ENCODE results near the gene IL1RAPL2.

Gene IL1RAPL2

GRCh38 chrX:105550043-105550663 lies 984.2 kb downstream of the IL1RAPL2 start:
- Histone ChIP-seq H3K9me3 (ENCODE audit: insufficient read depth, low read length) (no peaks in the 10 kb centered on the region), H2AFZ (ENCODE audit: low read depth, low read length, severe bottlenecking) (no peak overlapping the region), H3K27me3 (ENCODE audit: low read length) (no peaks in the 10 kb centered on the region), H3K9me2 (replicated peaks; ENCODE audit: insufficient read depth, low read length) (no peaks in the 10 kb centered on the region), H3K36me3 (ENCODE audit: low read length) (no peaks in the 10 kb centered on the region), H3K79me2 (ENCODE audit: insufficient read depth, low read length) (no peaks in the 10 kb centered on the region), H3K4me2 (ENCODE audit: low read depth, low read length, poor library complexity, severe bottlenecking) (no peak overlapping the region), H4K20me1 (ENCODE audit: low read depth, low read length) (no peaks in the 10 kb centered on the region), H3K4me3 (ENCODE audit: insufficient read depth, low read length, poor library complexity, severe bottlenecking) (no peak overlapping the region), H3K27ac (ENCODE audit: low read depth, low read length) (no peak overlapping the region), H3K9ac (ENCODE audit: low read length) (no peak overlapping the region), H3F3A (ENCODE audit: insufficient read depth) (no peaks in the 10 kb centered on the region)
- TF ChIP-seq, protein P1, sequence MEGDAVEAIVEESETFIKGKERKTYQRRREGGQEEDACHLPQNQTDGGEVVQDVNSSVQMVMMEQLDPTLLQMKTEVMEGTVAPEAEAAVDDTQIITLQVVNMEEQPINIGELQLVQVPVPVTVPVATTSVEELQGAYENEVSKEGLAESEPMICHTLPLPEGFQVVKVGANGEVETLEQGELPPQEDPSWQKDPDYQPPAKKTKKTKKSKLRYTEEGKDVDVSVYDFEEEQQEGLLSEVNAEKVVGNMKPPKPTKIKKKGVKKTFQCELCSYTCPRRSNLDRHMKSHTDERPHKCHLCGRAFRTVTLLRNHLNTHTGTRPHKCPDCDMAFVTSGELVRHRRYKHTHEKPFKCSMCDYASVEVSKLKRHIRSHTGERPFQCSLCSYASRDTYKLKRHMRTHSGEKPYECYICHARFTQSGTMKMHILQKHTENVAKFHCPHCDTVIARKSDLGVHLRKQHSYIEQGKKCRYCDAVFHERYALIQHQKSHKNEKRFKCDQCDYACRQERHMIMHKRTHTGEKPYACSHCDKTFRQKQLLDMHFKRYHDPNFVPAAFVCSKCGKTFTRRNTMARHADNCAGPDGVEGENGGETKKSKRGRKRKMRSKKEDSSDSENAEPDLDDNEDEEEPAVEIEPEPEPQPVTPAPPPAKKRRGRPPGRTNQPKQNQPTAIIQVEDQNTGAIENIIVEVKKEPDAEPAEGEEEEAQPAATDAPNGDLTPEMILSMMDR (IDR thresholded peaks at IDR 0.05; ENCODE audit: insufficient read depth, low read length, poor library complexity, severe bottlenecking): no peak
- no peak for TF ChIP-seq EZH2phosphoT487 (conservative IDR thresholded peaks at IDR 0.05; ENCODE audit: low read length)

DNA sequence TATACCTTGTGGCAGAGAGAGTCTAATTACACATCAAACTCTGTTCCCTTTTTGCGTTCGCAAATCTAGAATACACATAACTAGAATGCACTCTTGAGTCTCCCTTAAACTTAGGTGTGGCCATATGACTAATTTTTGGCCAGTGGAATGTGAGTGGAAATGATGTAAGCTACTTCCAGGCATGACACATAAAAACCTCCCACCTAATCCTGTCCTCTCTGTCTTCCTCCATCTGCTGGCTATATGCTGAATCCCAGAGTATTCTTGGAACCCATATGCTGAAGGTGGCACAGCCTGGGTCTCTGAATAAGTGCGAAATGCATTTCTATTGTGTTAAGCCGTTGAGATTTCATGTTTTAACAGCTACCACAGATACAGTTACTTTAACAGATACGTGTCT lies 986.4 kb downstream of the IL1RAPL2 start:
- no peaks in the 10 kb centered on the region for H3K27me3 ChIP-seq (ENCODE audit: low read length)

GRCh38 chrX:105553118-105553517 lies 987.1 kb downstream of the IL1RAPL2 start:
- H3K36me3 ChIP-seq (ENCODE audit: low read length): no peaks in the 10 kb centered on the region
- no peak overlapping the region for H3K4me3 ChIP-seq (ENCODE audit: insufficient read depth, low read length, poor library complexity, severe bottlenecking)
- H3K9ac ChIP-seq (ENCODE audit: low read length): no peak overlapping the region
- no peaks in the 10 kb centered on the region for H3F3A ChIP-seq (ENCODE audit: insufficient read depth)
- H3K27ac ChIP-seq (ENCODE audit: low read depth, low read length): no peak overlapping the region
- H2AFZ ChIP-seq (ENCODE audit: low read depth, low read length, severe bottlenecking): no peak overlapping the region
- TF ChIP-seq, protein P1 (IDR thresholded peaks at IDR 0.05; ENCODE audit: insufficient read depth, low read length, poor library complexity, severe bottlenecking): no peak
- no peak for TF ChIP-seq EZH2phosphoT487 (conservative IDR thresholded peaks at IDR 0.05; ENCODE audit: low read length)
- H3K9me3 ChIP-seq (ENCODE audit: insufficient read depth, low read length): no peaks in the 10 kb centered on the region
- H3K4me2 ChIP-seq (ENCODE audit: low read depth, low read length, poor library complexity, severe bottlenecking): no peak overlapping the region
- no peaks in the 10 kb centered on the region for H3K27me3 ChIP-seq (ENCODE audit: low read length)
- no peaks in the 10 kb centered on the region for H4K20me1 ChIP-seq (ENCODE audit: low read depth, low read length)
- H3K9me2 ChIP-seq (replicated peaks; ENCODE audit: insufficient read depth, low read length): no peaks in the 10 kb centered on the region
- H3K79me2 ChIP-seq (ENCODE audit: insufficient read depth, low read length): no peaks in the 10 kb centered on the region

More for the DNA sequence above, 986.4 kb downstream of the IL1RAPL2 start:
- Histone ChIP-seq H3K9me3 (ENCODE audit: insufficient read depth, low read length) (no peaks in the 10 kb centered on the region), H2AFZ (ENCODE audit: low read depth, low read length, severe bottlenecking) (no peak overlapping the region), H3K9me2 (replicated peaks; ENCODE audit: insufficient read depth, low read length) (no peaks in the 10 kb centered on the region), H3K9ac (ENCODE audit: low read length) (no peak overlapping the region), H3K79me2 (ENCODE audit: insufficient read depth, low read length) (no peaks in the 10 kb centered on the region), H3K27ac (ENCODE audit: low read depth, low read length) (no peak overlapping the region), H4K20me1 (ENCODE audit: low read depth, low read length) (no peaks in the 10 kb centered on the region), H3K4me3 (ENCODE audit: insufficient read depth, low read length, poor library complexity, severe bottlenecking) (no peak overlapping the region), H3K36me3 (ENCODE audit: low read length) (no peaks in the 10 kb centered on the region), H3K4me2 (ENCODE audit: low read depth, low read length, poor library complexity, severe bottlenecking) (no peak overlapping the region), H3F3A (ENCODE audit: insufficient read depth) (no peaks in the 10 kb centered on the region)
- TF ChIP-seq, protein P1 (IDR thresholded peaks at IDR 0.05; ENCODE audit: insufficient read depth, low read length, poor library complexity, severe bottlenecking): no peak
- no peak for TF ChIP-seq EZH2phosphoT487 (conservative IDR thresholded peaks at IDR 0.05; ENCODE audit: low read length)

Measured in SU-DHL-6 (cell line).